ENCODE data around the gene DCST2. TPM values are rescaled to one million over a fixed set of nuclear protein-coding genes. Genes with fewer than 3 reads are reported as not detected.

DCST2 gene
- total and polyA plus RNA-seq, 10 of the 15 experiments (the other 5 are each of a cell fraction or from before 2014, with no cell fraction given): 0.33 to 0.41 (median 0.36) TPM; not detected in 7

DNA sequence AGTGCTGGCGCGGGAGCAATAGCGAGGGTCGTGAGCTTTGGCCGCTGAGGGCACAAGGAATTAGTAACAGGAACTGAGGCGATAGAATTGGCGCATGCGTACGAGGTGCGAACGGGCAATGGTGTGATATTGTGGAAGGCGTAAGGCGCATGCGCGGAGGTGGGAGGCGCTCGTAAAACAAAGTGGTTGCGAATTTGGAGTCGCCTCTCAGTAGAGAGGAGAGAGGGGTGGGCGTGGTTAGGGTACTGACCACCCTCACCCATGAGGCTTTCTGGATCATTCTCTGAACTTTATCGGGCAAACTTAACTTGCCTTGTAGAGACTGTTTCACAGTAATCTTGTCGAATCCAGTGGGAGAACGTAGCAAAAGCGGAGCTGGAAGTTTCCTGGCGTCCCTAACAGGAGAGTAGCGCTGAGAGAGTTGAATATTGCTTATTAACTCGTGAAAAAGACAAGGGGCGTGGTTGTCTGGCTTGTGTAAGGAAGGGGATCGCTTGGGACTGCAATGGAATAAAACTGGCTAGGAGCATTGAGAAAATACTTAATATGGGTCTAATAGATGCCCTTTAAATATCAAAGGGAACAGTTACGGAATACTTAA is 58.7 kb downstream of the DCST2 start:
- Histone ChIP-seq H3K79me2 (ENCODE audit: control insufficient read depth, insufficient read depth, low read length) (peaks cover 71% of the 10 kb centered on the region), H3K9ac (ENCODE audit: control insufficient read depth, insufficient read depth, low read length) (peak overlapping the region; percentile 87), H3K27me3 (replicated peaks in 1 of 2; ENCODE audit: control insufficient read depth in 2 of 2, insufficient read depth in 2 of 2, low read length in 1 of 2) (no peaks in the 10 kb centered on the region), H3K36me3 (ENCODE audit: control insufficient read depth in 2 of 2, insufficient read depth in 2 of 2, low read length in 1 of 2) (peaks cover 0 to 12% of the 10 kb centered on the region in 2 experiments; a peak in 3 of 4 replicates), H3K9me3 (replicated peaks; ENCODE audit: control insufficient read depth, insufficient read depth, low read length) (no peaks in the 10 kb centered on the region), H3K27ac (ENCODE audit: control insufficient read depth, insufficient read depth) (peak overlapping the region; percentile 96), H3K4me3 (peak overlapping the region; percentile 90), H3K4me2 (ENCODE audit: control insufficient read depth, insufficient read depth) (peak overlapping the region; percentile 89), H3K4me1 (ENCODE audit: control insufficient read depth, insufficient read depth, low read length) (peaks cover 28% of the 10 kb centered on the region), H2AFZ (ENCODE audit: control insufficient read depth, low read depth, low read length) (peak overlapping the region; percentile 82), H4K20me1 (ENCODE audit: control insufficient read depth, insufficient read depth) (no peaks in the 10 kb centered on the region)
- SMC1A ChIA-PET (ENCODE audit: uncharacterized antibody, unreplicated experiment): interaction anchor here (1.0 to 5.4 kb wide), 4 partner anchors 9 to 42 kb away, joined by 3 to 30 read pairs (median 11); partner anchors contain the start of gene FLAD1
- RAD21 ChIA-PET (ENCODE audit: unreplicated experiment): interaction anchor here (0.9 to 1.6 kb wide), 3 partner anchors 39 to 110 kb away, joined by 3 to 9 read pairs (median 3); partner anchors contain the start of gene KCNN3
- FAIRE-seq (no peak), DNase-seq (ENCODE audit: low read depth, low spot score) (peak; percentile 97), ATAC-seq (peak; percentile 62)
- CTCF ChIA-PET: interaction anchor here (1.1 to 20.6 kb wide), 7 partner anchors 9 to 227 kb away, joined by 3 to 226 read pairs (median 4); partner anchors contain the start of genes FLAD1, LENEP, PBXIP1 and ZBTB7B
- intact Hi-C loops (cut with micrococcal nuclease; ENCODE audit: unreplicated experiment) (loop anchor here (1.0 to 5.0 kb wide), 2 partner anchors 24 to 87 kb away; partner anchors contain the start of gene EFNA4), in situ Hi-C loops (cut with MboI) (no loop called here)
- BruUV-seq (replicated peaks): TSS peak; percentile 79
- POLR2A ChIA-PET: interaction anchor here (0.7 to 9.8 kb wide), 10 partner anchors 8 to 110 kb away, joined by 3 to 140 read pairs (median 6); partner anchors contain the start of genes FLAD1, KCNN3, PBXIP1 and PMVK
- under 1% methylated on average over 30 of the region's 30 CpGs for WGBS (ENCODE audit: insufficient coverage, insufficient replicate concordance, low lambda C conversion rate, missing lambda C conversion rate)
- 0 out of 2 replicates have a peak, but pooled peaks have one; percentile 37 for TF ChIP-seq LARP7 (IDR thresholded peaks at IDR 0.05)
- TF ChIP-seq TCF7 (IDR thresholded peaks at IDR 0.05; ENCODE audit: borderline replicate concordance): no peak
- TF ChIP-seq MTA3 (IDR thresholded peaks at IDR 0.05; ENCODE audit: borderline replicate concordance, low read length): no peak
- peak; percentile 74 for TF ChIP-seq SMAD1 (IDR thresholded peaks at IDR 0.05; ENCODE audit: low read depth, partially characterized antibody)
- peak; percentile 40; the same call in 1 of the 2 replicates for TF ChIP-seq NFIC (IDR thresholded peaks at IDR 0.05; ENCODE audit: low read depth, low read length)
- TF ChIP-seq, protein P1, sequence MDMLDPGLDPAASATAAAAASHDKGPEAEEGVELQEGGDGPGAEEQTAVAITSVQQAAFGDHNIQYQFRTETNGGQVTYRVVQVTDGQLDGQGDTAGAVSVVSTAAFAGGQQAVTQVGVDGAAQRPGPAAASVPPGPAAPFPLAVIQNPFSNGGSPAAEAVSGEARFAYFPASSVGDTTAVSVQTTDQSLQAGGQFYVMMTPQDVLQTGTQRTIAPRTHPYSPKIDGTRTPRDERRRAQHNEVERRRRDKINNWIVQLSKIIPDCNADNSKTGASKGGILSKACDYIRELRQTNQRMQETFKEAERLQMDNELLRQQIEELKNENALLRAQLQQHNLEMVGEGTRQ (IDR thresholded peaks at IDR 0.05; ENCODE audit: borderline replicate concordance, low read depth, low read length): no peak
- TF ChIP-seq RCOR1 (conservative IDR thresholded peaks at IDR 0.05; ENCODE audit: low read depth, low read length): no peak; the same call in 1 of the 2 replicates
- peak; percentile 87 for TF ChIP-seq FOXK2 (IDR thresholded peaks at IDR 0.05)
- 0 out of 2 replicates have a peak, but pooled peaks have one; percentile 30 for TF ChIP-seq POLR2AphosphoS2 (IDR thresholded peaks at IDR 0.05; ENCODE audit: low read depth, low read length)
- TF ChIP-seq, protein P2, sequence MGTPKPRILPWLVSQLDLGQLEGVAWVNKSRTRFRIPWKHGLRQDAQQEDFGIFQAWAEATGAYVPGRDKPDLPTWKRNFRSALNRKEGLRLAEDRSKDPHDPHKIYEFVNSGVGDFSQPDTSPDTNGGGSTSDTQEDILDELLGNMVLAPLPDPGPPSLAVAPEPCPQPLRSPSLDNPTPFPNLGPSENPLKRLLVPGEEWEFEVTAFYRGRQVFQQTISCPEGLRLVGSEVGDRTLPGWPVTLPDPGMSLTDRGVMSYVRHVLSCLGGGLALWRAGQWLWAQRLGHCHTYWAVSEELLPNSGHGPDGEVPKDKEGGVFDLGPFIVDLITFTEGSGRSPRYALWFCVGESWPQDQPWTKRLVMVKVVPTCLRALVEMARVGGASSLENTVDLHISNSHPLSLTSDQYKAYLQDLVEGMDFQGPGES (IDR thresholded peaks at IDR 0.05): no peak
- TF ChIP-seq, protein P3, sequence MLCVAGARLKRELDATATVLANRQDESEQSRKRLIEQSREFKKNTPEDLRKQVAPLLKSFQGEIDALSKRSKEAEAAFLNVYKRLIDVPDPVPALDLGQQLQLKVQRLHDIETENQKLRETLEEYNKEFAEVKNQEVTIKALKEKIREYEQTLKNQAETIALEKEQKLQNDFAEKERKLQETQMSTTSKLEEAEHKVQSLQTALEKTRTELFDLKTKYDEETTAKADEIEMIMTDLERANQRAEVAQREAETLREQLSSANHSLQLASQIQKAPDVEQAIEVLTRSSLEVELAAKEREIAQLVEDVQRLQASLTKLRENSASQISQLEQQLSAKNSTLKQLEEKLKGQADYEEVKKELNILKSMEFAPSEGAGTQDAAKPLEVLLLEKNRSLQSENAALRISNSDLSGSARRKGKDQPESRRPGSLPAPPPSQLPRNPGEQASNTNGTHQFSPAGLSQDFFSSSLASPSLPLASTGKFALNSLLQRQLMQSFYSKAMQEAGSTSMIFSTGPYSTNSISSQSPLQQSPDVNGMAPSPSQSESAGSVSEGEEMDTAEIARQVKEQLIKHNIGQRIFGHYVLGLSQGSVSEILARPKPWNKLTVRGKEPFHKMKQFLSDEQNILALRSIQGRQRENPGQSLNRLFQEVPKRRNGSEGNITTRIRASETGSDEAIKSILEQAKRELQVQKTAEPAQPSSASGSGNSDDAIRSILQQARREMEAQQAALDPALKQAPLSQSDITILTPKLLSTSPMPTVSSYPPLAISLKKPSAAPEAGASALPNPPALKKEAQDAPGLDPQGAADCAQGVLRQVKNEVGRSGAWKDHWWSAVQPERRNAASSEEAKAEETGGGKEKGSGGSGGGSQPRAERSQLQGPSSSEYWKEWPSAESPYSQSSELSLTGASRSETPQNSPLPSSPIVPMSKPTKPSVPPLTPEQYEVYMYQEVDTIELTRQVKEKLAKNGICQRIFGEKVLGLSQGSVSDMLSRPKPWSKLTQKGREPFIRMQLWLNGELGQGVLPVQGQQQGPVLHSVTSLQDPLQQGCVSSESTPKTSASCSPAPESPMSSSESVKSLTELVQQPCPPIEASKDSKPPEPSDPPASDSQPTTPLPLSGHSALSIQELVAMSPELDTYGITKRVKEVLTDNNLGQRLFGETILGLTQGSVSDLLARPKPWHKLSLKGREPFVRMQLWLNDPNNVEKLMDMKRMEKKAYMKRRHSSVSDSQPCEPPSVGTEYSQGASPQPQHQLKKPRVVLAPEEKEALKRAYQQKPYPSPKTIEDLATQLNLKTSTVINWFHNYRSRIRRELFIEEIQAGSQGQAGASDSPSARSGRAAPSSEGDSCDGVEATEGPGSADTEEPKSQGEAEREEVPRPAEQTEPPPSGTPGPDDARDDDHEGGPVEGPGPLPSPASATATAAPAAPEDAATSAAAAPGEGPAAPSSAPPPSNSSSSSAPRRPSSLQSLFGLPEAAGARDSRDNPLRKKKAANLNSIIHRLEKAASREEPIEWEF (IDR thresholded peaks at IDR 0.05; ENCODE audit: insufficient replicate concordance, low read depth, low read length): no peak
- peak; percentile 68 for TF ChIP-seq MXI1 (IDR thresholded peaks at IDR 0.05; ENCODE audit: low read depth, low read length)
- no peak for TF ChIP-seq MYC (IDR thresholded peaks at IDR 0.05; ENCODE audit: insufficient read depth, insufficient read length, insufficient replicate concordance, low read length, severe bottlenecking)
- no peak for TF ChIP-seq GABPA (IDR thresholded peaks at IDR 0.05; ENCODE audit: low read depth)
- TF ChIP-seq, protein P4, sequence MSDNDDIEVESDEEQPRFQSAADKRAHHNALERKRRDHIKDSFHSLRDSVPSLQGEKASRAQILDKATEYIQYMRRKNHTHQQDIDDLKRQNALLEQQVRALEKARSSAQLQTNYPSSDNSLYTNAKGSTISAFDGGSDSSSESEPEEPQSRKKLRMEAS (IDR thresholded peaks at IDR 0.05; ENCODE audit: low read depth, low read length): peak; percentile 75
